Fibroblast of mammary gland (primary cell): Measurements from ENCODE around the gene SH3RF3.

Source experiments
- DNase-seq: peaks from one replicate; pipeline ENCODE4 v3.0.0-alpha.2; 2010; ENCODE audit warnings: low read depth
- H3K4me3 ChIP-seq: 2 replicates; pipeline ENCODE4 v1.5.1; 2011; ENCODE audit warnings: low read depth, mild to moderate bottlenecking, low read length, moderate library complexity; ENCODE audit not compliant: control insufficient read depth
- TF ChIP-seq, protein P1 (sequence below): conservative IDR thresholded peaks from 2 replicates; pipeline ENCODE4 v1.5.1; 2011; ENCODE audit warnings: low read depth, low read length, inconsistent platforms; ENCODE audit not compliant: control insufficient read depth, insufficient read depth

The SH3RF3 gene

GRCh38 chr2:109397893-109398292, 268.9 kb downstream of the SH3RF3 start:
- TF ChIP-seq, protein P1, sequence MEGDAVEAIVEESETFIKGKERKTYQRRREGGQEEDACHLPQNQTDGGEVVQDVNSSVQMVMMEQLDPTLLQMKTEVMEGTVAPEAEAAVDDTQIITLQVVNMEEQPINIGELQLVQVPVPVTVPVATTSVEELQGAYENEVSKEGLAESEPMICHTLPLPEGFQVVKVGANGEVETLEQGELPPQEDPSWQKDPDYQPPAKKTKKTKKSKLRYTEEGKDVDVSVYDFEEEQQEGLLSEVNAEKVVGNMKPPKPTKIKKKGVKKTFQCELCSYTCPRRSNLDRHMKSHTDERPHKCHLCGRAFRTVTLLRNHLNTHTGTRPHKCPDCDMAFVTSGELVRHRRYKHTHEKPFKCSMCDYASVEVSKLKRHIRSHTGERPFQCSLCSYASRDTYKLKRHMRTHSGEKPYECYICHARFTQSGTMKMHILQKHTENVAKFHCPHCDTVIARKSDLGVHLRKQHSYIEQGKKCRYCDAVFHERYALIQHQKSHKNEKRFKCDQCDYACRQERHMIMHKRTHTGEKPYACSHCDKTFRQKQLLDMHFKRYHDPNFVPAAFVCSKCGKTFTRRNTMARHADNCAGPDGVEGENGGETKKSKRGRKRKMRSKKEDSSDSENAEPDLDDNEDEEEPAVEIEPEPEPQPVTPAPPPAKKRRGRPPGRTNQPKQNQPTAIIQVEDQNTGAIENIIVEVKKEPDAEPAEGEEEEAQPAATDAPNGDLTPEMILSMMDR: no peak
- H3K4me3 ChIP-seq: no peak overlapping the region
- DNase-seq: no peak

DNA sequence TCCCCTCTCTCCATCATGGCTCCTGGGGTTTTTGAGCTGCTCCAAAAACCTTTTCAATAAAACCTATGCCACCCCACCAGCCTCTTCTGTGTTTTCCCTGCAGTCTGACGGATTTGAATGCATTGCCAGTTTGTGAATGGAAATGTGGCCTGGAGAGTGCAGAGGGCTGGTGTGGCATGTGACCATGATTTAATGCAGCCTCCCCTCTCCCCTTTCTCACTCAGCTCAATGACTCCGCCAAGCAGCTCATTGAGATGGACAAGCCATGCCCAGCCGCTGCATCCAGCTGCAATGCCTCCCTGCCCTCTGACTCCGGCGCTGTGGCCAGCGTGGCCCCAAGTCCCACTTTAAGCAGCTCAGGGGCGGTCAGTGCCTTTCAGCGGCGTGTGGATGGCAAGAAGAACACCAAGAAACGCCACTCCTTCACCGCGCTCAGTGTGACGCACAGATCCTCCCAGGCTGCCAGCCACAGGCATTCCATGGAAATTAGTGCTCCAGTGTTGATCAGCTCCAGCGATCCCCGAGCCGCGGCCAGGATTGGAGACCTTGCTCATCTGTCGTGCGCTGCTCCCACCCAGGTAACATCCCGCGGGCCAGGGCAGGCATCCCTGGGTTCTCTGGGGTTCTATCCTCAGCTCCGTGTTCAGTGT, 269.5 kb downstream of the SH3RF3 start:
- DNase-seq: no peak
- TF ChIP-seq, protein P1: no peak
- no peak overlapping the region for H3K4me3 ChIP-seq

- DNase-seq: peak; percentile 40
- TF ChIP-seq, protein P1: no peak
- no peak overlapping the region for H3K4me3 ChIP-seq
Measured at GRCh38 chr2:109399066-109399465, 270.1 kb downstream of the SH3RF3 start.

- TF ChIP-seq, protein P1: no peak
Measured at GRCh38 chr2:109400102-109400501, 271.1 kb downstream of the SH3RF3 start.

GRCh38 chr2:109401370-109401769, 272.4 kb downstream of the SH3RF3 start:
- no peak overlapping the region for H3K4me3 ChIP-seq
- TF ChIP-seq, protein P1: no peak

More at GRCh38 chr2:109400102-109400501, 271.1 kb downstream of the SH3RF3 start:
- H3K4me3 ChIP-seq: no peak overlapping the region
- DNase-seq: no peak

GRCh38 chr2:109402180-109402579, 273.2 kb downstream of the SH3RF3 start:
- TF ChIP-seq, protein P1: no peak
- DNase-seq: no peak
- no peak overlapping the region for H3K4me3 ChIP-seq

More at GRCh38 chr2:109401370-109401769, 272.4 kb downstream of the SH3RF3 start:
- DNase-seq: no peak
